ENCODE data around the gene SPTLC3. TPM values are rescaled to one million over a fixed set of nuclear protein-coding genes. Genes with fewer than 3 reads are reported as not detected.

The SPTLC3 gene
- total RNA-seq, 1 experiment from 2014 or later = 0.03 TPM

DNA sequence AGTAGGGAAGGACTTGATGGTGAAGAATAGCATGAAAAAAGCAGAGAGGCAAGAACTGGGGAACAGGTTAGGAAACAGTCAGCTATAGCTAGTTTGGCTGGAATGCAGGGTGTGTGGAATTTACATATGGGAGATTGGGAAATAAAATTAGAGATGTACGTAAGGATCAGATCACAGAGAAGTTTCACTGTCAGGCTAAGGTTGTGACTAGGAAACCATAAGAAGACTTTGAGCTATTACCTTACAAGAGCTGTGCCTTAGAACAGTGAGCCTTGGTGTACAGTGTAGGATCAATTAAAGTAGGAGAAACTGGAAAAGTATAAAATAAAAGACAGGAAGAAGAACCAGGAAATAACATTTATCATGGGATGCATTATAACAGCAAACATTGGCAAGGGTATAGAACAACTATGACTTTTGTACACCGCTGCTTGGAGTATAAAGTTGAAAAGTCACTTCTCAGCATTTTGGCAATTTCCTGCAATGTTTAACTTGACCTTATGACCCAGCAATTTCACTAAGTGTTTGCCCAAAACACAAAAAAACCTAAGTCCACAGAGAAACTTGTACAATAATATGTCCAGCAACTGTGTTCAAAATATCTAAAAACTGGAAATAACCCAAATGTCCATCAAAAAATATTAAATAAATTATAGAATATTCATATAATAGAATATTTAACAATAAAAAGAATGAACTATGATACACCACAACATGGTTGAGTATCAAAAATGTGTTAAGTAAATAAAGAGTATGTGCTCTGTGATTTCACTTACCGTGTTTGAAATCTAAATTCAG lies 31.2 kb upstream of the SPTLC3 start:
- in situ Hi-C loops (cut with HindIII; ENCODE audit: low pct_unique_long_range_greater_than_20kb, low sequenced_read_pairs) = no loop called here
- DNase-seq (ENCODE audit: low read depth, low spot score) (no peak), ATAC-seq (no peak)
- Histone ChIP-seq H3K27me3 (ENCODE audit: control insufficient read depth, insufficient read depth, low read length) (no peaks in the 10 kb centered on the region), H3K4me3 (ENCODE audit: low read depth in 2 of 2, low read length in 2 of 2) (no peak overlapping the region), H3K36me3 (ENCODE audit: control insufficient read depth, insufficient read depth, low read length) (no peaks in the 10 kb centered on the region), H3K9me3 (ENCODE audit: control insufficient read depth, insufficient read depth, low read depth, low read length) (no peaks in the 10 kb centered on the region), H3K27ac (ENCODE audit: low read length) (no peak overlapping the region), H3K4me1 (ENCODE audit: control insufficient read depth, insufficient read depth, low read length) (no peaks in the 10 kb centered on the region)
- ChIA-PET POLR2A (no interaction called here), CTCF (no interaction called here)
- no TSS peak for BruUV-seq (replicated peaks)
- intact Hi-C loops (cut with micrococcal nuclease; ENCODE audit: unreplicated experiment) = no loop called here
- TF ChIP-seq, protein P1, sequence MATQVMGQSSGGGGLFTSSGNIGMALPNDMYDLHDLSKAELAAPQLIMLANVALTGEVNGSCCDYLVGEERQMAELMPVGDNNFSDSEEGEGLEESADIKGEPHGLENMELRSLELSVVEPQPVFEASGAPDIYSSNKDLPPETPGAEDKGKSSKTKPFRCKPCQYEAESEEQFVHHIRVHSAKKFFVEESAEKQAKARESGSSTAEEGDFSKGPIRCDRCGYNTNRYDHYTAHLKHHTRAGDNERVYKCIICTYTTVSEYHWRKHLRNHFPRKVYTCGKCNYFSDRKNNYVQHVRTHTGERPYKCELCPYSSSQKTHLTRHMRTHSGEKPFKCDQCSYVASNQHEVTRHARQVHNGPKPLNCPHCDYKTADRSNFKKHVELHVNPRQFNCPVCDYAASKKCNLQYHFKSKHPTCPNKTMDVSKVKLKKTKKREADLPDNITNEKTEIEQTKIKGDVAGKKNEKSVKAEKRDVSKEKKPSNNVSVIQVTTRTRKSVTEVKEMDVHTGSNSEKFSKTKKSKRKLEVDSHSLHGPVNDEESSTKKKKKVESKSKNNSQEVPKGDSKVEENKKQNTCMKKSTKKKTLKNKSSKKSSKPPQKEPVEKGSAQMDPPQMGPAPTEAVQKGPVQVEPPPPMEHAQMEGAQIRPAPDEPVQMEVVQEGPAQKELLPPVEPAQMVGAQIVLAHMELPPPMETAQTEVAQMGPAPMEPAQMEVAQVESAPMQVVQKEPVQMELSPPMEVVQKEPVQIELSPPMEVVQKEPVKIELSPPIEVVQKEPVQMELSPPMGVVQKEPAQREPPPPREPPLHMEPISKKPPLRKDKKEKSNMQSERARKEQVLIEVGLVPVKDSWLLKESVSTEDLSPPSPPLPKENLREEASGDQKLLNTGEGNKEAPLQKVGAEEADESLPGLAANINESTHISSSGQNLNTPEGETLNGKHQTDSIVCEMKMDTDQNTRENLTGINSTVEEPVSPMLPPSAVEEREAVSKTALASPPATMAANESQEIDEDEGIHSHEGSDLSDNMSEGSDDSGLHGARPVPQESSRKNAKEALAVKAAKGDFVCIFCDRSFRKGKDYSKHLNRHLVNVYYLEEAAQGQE (IDR thresholded peaks at IDR 0.05; ENCODE audit: insufficient read depth in 1 of 2, low read depth in 2 of 2, low read length in 1 of 2) = no peak
- TF ChIP-seq SIN3A (IDR thresholded peaks at IDR 0.05; ENCODE audit: borderline replicate concordance, insufficient read depth, low read depth, low read length) = no peak
- TF ChIP-seq TCF7L2 (IDR thresholded peaks at IDR 0.05; ENCODE audit: low read depth, low read length) = no peak
- no peak for TF ChIP-seq POLR2AphosphoS5 (IDR thresholded peaks at IDR 0.05; ENCODE audit: low read depth, low read length)
- TF ChIP-seq, protein P2, sequence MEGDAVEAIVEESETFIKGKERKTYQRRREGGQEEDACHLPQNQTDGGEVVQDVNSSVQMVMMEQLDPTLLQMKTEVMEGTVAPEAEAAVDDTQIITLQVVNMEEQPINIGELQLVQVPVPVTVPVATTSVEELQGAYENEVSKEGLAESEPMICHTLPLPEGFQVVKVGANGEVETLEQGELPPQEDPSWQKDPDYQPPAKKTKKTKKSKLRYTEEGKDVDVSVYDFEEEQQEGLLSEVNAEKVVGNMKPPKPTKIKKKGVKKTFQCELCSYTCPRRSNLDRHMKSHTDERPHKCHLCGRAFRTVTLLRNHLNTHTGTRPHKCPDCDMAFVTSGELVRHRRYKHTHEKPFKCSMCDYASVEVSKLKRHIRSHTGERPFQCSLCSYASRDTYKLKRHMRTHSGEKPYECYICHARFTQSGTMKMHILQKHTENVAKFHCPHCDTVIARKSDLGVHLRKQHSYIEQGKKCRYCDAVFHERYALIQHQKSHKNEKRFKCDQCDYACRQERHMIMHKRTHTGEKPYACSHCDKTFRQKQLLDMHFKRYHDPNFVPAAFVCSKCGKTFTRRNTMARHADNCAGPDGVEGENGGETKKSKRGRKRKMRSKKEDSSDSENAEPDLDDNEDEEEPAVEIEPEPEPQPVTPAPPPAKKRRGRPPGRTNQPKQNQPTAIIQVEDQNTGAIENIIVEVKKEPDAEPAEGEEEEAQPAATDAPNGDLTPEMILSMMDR (IDR thresholded peaks at IDR 0.05) = no peak

DNA sequence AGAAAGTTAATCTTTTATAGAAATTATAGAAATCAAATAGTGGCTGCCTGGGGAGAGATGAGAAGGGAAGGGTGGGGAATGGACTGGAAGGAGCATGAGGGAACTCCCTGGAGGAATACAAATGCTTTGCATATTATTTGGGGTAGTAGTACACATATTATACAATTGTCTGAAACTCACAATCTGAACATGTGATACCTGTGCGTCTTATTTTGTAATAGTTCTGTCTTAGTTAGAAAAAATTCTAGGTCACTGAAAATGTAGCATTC lies 30.7 kb upstream of the SPTLC3 start:
- no peak for DNase-seq (ENCODE audit: low read depth, low spot score)
- in situ Hi-C loops (cut with HindIII; ENCODE audit: low pct_unique_long_range_greater_than_20kb, low sequenced_read_pairs) (no loop called here), intact Hi-C loops (cut with micrococcal nuclease; ENCODE audit: unreplicated experiment) (no loop called here)
- H3K4me3 ChIP-seq (ENCODE audit: low read depth in 2 of 2, low read length in 2 of 2) = no peak overlapping the region
- H3K27me3 ChIP-seq (ENCODE audit: control insufficient read depth, insufficient read depth, low read length) = no peaks in the 10 kb centered on the region
- H3K9me3 ChIP-seq (ENCODE audit: control insufficient read depth, insufficient read depth, low read depth, low read length) = no peaks in the 10 kb centered on the region
- CTCF ChIA-PET = no interaction called here
- H3K27ac ChIP-seq (ENCODE audit: low read length) = no peak overlapping the region
- no TSS peak for BruUV-seq (replicated peaks)
- TF ChIP-seq, protein P2 (IDR thresholded peaks at IDR 0.05) = no peak
- TF ChIP-seq POLR2AphosphoS5 (IDR thresholded peaks at IDR 0.05; ENCODE audit: low read depth, low read length) (no peak), SIN3A (IDR thresholded peaks at IDR 0.05; ENCODE audit: borderline replicate concordance, insufficient read depth, low read depth, low read length) (no peak), TCF7L2 (IDR thresholded peaks at IDR 0.05; ENCODE audit: low read depth, low read length) (no peak)
- TF ChIP-seq, protein P1 (IDR thresholded peaks at IDR 0.05; ENCODE audit: insufficient read depth in 1 of 2, low read depth in 2 of 2, low read length in 1 of 2) = no peak
- POLR2A ChIA-PET = no interaction called here
- no peaks in the 10 kb centered on the region for H3K36me3 ChIP-seq (ENCODE audit: control insufficient read depth, insufficient read depth, low read length)
- no peaks in the 10 kb centered on the region for H3K4me1 ChIP-seq (ENCODE audit: control insufficient read depth, insufficient read depth, low read length)
- ATAC-seq = no peak
